Smooth muscle cell of the brain vasculature (primary cell): Measurements from ENCODE around the gene TTPAL.

Experiments used
- DNase-seq: peaks from one replicate; pipeline ENCODE4 v3.0.0-alpha.2; 2012; ENCODE audit warnings: low read depth, low spot score

Gene TTPAL

GRCh38 chr20:44475694-44476560 is at the start of gene TTPAL:
TTPAL (plus strand) TSS chr20:44475874; CDS start chr20:44480000, 4,126 bp downstream.
- DNase-seq = no peak

GRCh38 chr20:44425923-44426322 is 49.8 kb upstream of the TTPAL start:
- no peak for DNase-seq

- DNase-seq = no peak
Observed at GRCh38 chr20:44426879-44427790, 48.5 kb upstream of the TTPAL start.

- no peak for DNase-seq
Observed at GRCh38 chr20:44427804-44428173, 47.9 kb upstream of the TTPAL start.

GRCh38 chr20:44428174-44429016 is 47.3 kb upstream of the TTPAL start:
- DNase-seq = no peak

- DNase-seq = no peak
Observed at GRCh38 chr20:44429017-44429339, 46.7 kb upstream of the TTPAL start.

- no peak for DNase-seq
Observed at GRCh38 chr20:44429419-44430269, 46.0 kb upstream of the TTPAL start.

GRCh38 chr20:44430270-44431065 is 45.2 kb upstream of the TTPAL start:
- no peak for DNase-seq

GRCh38 chr20:44431118-44431501 is 44.6 kb upstream of the TTPAL start:
- no peak for DNase-seq

- no peak for DNase-seq
Observed at GRCh38 chr20:44431502-44432234, 44.0 kb upstream of the TTPAL start.

- DNase-seq = no peak
Observed at GRCh38 chr20:44432618-44433577, 42.8 kb upstream of the TTPAL start.

- no peak for DNase-seq
Observed at GRCh38 chr20:44433751-44434538, 41.7 kb upstream of the TTPAL start.

- no peak for DNase-seq
Observed at GRCh38 chr20:44435630-44436335, 39.9 kb upstream of the TTPAL start.

GRCh38 chr20:44436393-44436792 is 39.3 kb upstream of the TTPAL start:
- no peak for DNase-seq

GRCh38 chr20:44437497-44437896 is 38.2 kb upstream of the TTPAL start:
- DNase-seq = no peak

- DNase-seq = no peak
Observed at GRCh38 chr20:44438782-44439181, 36.9 kb upstream of the TTPAL start.

GRCh38 chr20:44439318-44439717 is 36.4 kb upstream of the TTPAL start:
- no peak for DNase-seq
